SHP77 treated with DMSO at 0.1 percent for 48 hours (cell line): Measurements from ENCODE around the gene AUNIP.

Source experiments
- DNase-seq: peaks from one replicate; lab custom pipeline; 2025; lab: John Stamatoyannopoulos, UW

Gene AUNIP

GRCh38 chr1:25794325-25794724 lies 64.9 kb downstream of the AUNIP start:
- DNase-seq: no peak

DNA sequence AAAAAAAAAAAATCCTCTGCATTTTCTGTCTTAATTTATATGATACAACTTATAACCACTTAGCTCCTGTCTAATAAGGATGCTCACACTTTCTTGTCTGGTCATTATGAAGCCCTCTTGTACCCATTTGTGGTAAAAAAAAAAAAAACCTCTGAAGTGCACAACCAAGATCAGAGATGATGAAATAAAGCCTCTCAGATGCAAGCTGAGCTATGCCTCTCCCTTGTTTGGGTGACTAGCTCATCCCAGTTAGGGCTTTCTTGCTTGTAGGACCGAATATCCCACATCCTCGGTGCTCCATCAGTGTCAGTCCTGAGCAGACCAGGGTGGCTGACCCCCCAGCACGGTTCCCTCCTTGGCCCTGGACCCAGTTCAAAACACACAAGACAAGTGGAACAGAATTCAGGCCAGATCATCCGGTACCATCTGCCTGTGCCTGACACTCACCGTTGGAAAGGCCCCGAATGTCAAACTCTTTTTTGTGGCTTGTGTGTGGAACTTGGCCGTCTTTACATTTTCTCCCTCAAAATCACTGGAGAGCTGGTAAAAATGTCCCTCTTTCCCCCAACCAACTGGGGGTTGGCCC lies 65.6 kb downstream of the AUNIP start:
- DNase-seq: no peak

GRCh38 chr1:25792115-25792514 lies 67.1 kb downstream of the AUNIP start:
- DNase-seq: no peak

DNA sequence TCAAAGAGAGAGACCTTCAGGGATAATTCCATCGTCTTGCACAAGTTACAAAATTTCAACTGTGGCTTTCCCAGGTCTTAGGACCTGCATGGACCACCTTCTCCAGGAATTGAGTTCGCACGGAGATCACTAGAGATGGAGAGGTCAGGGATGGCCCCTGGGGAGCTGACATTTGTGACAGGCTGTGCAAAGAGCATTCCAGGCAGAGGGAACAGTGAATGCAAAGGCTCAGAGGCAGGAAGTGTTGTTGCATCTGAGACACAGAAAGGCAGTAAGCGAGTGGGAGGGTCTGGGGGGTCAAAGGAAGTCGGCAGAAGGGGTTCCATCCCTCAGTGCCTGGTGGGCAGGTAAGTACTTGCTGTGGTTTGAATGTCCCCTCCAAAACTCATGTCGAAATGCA lies 68.8 kb downstream of the AUNIP start:
- no peak for DNase-seq

DNA sequence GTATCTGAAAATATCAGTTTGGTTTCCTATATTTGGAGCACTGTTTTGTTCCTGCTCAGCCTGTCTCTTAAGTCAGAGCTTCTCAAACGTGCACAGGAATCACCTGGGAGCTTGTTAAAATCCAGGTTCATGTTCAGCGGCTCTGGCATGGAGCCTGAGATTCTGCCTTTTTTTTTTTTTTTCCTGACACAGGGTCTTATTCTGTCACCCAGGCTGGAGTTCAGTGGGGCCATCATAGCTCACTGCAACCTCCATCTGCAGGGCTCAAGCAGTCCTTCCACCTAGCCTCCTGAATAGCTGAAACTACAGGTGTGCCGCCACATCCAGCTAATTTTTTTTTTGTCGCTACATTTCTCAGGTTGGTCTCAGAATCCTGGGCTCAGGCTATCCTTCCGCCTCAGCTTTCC lies 71.5 kb downstream of the AUNIP start:
- DNase-seq: no peak

DNA sequence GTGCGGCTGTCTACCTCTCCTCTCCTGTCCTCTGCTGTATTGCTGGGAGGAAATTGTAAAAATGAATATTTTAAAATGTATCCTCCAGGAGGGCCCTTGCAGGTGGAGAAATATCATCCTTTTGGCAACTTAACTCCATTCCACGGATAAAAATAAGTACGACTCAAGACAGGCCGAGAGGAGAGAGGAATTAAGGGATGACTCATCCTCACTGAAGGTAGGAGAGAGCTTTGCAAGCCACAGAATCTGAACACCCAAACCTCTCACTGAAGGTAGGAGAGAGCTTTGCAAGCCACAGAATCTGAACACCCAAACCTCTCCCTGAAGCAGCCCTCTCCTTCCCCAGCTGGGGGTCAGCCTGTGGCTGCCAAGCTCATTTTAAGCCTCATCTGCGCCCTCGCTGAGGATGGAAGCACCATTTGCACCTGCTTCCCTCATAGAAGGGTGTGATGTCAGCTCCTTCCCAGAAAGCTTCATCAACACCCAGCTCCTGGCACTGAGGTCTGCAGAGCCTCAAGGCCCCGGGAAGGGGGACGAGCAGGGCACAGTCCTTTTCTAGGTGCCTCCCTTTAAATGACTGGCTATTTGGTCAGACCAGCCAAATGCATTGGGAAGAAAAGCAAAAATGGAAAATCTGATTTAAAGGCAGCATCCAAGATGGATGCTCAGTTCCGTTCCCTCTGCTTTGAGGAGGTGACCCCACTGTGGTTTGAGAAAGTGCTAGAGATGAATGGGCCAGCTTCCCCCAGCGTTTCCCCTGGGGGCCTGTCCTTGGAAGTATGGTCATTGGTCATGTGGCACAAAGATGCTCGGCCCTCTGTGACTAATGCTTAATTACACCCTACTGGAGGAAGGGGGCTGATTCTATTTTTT lies 72.1 kb downstream of the AUNIP start:
- DNase-seq: no peak

- no peak for DNase-seq
Measured at GRCh38 chr1:25785333-25786067, 73.8 kb downstream of the AUNIP start.

GRCh38 chr1:25784575-25785051 lies 74.6 kb downstream of the AUNIP start:
- no peak for DNase-seq
